GM12878 (cell line): ENCODE results near the gene DGAT2. TPM values are rescaled to one million over a fixed set of nuclear protein-coding genes. Genes with fewer than 3 reads are reported as not detected.

ENCODE experiments used
- polyA plus RNA-seq, 11 experiments: library from polyadenylated mRNA; depleted of rRNA in 4 of 11; unstranded in 6 of 11; stranded (reverse) in 5 of 11; fragments of >200 nt; fragmentation: Nextera tagmentation in 4 of 11; fragmentation: Illumina TruSeq in 1 of 11; extraction: Ambion mirVana in 4 of 11; extraction: Trizol in 1 of 11; gene quantifications; 1 replicate in 1 of 11; 2 replicates in 10 of 11; pipeline versions ENCODE4 v1.2.1 to v1.2.3, GENCODE V29; 2011 to 2016; ENCODE audit warnings: inconsistent platforms in 2 of 11, missing spikeins in 2 of 11, low read depth in 1 of 11
- small RNA-seq: library from RNA; depleted of rRNA; stranded (forward); fragments of <200 nt; gene quantifications from one replicate; pipeline ENCODE3, GENCODE V24; 2014
- total RNA-seq, 4 experiments: library from RNA; depleted of rRNA in 3 of 4; stranded (reverse); fragments of >200 nt in 3 of 4; fragmentation: Illumina TruSeq in 1 of 4; extraction: Trizol in 1 of 4; gene quantifications; 2 replicates each; pipeline versions ENCODE4 v1.2.1 to v1.2.3, GENCODE V29; 2013 to 2021

Gene DGAT2
- total and polyA plus RNA-seq, 10 of the 15 experiments (the other 5 are each of a cell fraction or from before 2014, with no cell fraction given), result 5.1 to 25.9 (median 17.6) TPM

Small RNA genes within 50 kb of the gene (small RNA-seq; reads per million reads assigned to genes)
- not detected for gene RF00019
- not detected for gene RN7SL786P

Other genes with a start within 250 kb of the DGAT2 start
- 12.3 and 13.7 TPM in 2 replicates for gene GDPD5, start 242.8 kb upstream of the DGAT2 start, total RNA-seq (2014; rRNA removed)
- 6.2 and 6.3 TPM in 2 replicates for gene GDPD5, start 242.8 kb upstream of the DGAT2 start, total RNA-seq (2014; rRNA removed; fragmentation: Illumina TruSeq; extraction: Trizol)
- 22.9 and 30.0 TPM in 2 replicates for gene GDPD5, start 242.8 kb upstream of the DGAT2 start, total RNA-seq (2021)
- 3.5 and 8.0 TPM in 2 replicates for gene GDPD5, start 242.8 kb upstream of the DGAT2 start, polyA plus RNA-seq (2011; rRNA removed)
- gene GDPD5, start 242.8 kb upstream of the DGAT2 start, polyA plus RNA-seq (2014; fragmentation: Illumina TruSeq; extraction: Trizol), result 2.5 and 7.3 TPM in 2 replicates
- gene GDPD5, start 242.8 kb upstream of the DGAT2 start, polyA plus RNA-seq (2014; fragmentation: Nextera tagmentation; extraction: Ambion mirVana), result under 1 TPM; 0.10 to 0.80 TPM
- 20.2 and 21.9 TPM in 2 replicates for gene GDPD5, start 242.8 kb upstream of the DGAT2 start, polyA plus RNA-seq (2014; rRNA removed)
- gene GDPD5, start 242.8 kb upstream of the DGAT2 start, polyA plus RNA-seq (2016; fragmentation: Nextera tagmentation; extraction: Ambion mirVana), result 1 to 10 TPM; 1.9 to 4.2 TPM
- gene SERPINH1, start 206.5 kb upstream of the DGAT2 start, total RNA-seq (2014; rRNA removed), result 11.5 and 13.6 TPM in 2 replicates
- 8.0 and 9.5 TPM in 2 replicates for gene SERPINH1, start 206.5 kb upstream of the DGAT2 start, total RNA-seq (2014; rRNA removed; fragmentation: Illumina TruSeq; extraction: Trizol)
- gene SERPINH1, start 206.5 kb upstream of the DGAT2 start, total RNA-seq (2021), result 17.9 and 18.8 TPM in 2 replicates
- 8.1 and 19.8 TPM in 2 replicates for gene SERPINH1, start 206.5 kb upstream of the DGAT2 start, polyA plus RNA-seq (2011; rRNA removed)
- 9.3 and 11.7 TPM in 2 replicates for gene SERPINH1, start 206.5 kb upstream of the DGAT2 start, polyA plus RNA-seq (2014; fragmentation: Illumina TruSeq; extraction: Trizol)
- gene SERPINH1, start 206.5 kb upstream of the DGAT2 start, polyA plus RNA-seq (2014; fragmentation: Nextera tagmentation; extraction: Ambion mirVana), result 1 to 10 TPM in 1 of 2 experiments, under 1 TPM in 1; 0.34 to 1.4 TPM
- gene SERPINH1, start 206.5 kb upstream of the DGAT2 start, polyA plus RNA-seq (2014; rRNA removed), result 15.2 and 17.2 TPM in 2 replicates
- 10 to 100 TPM; 13.8 to 18.8 TPM for gene SERPINH1, start 206.5 kb upstream of the DGAT2 start, polyA plus RNA-seq (2016; fragmentation: Nextera tagmentation; extraction: Ambion mirVana)
- 0.06 and 0.33 TPM in 2 replicates for gene MAP6, start 99.7 kb upstream of the DGAT2 start, total RNA-seq (2014; rRNA removed)
- gene MAP6, start 99.7 kb upstream of the DGAT2 start, total RNA-seq (2014; rRNA removed; fragmentation: Illumina TruSeq; extraction: Trizol), result 0.09 TPM in 2 replicates
- gene MAP6, start 99.7 kb upstream of the DGAT2 start, total RNA-seq (2021), result 0.21 TPM in 1 of 2 replicates, not detected in the other
- not detected in 2 replicates for gene MAP6, start 99.7 kb upstream of the DGAT2 start, polyA plus RNA-seq (2011; rRNA removed)
- gene MAP6, start 99.7 kb upstream of the DGAT2 start, polyA plus RNA-seq (2014; fragmentation: Illumina TruSeq; extraction: Trizol), result 0.19 and 0.32 TPM in 2 replicates
- under 1 TPM in 1 of 2 experiments, not detected in 1; 0.11 TPM for gene MAP6, start 99.7 kb upstream of the DGAT2 start, polyA plus RNA-seq (2014; fragmentation: Nextera tagmentation; extraction: Ambion mirVana)
- 0.05 and 0.14 TPM in 2 replicates for gene MAP6, start 99.7 kb upstream of the DGAT2 start, polyA plus RNA-seq (2014; rRNA removed)
- gene MAP6, start 99.7 kb upstream of the DGAT2 start, polyA plus RNA-seq (2016; fragmentation: Nextera tagmentation; extraction: Ambion mirVana), result not detected
- 0.05 and 0.28 TPM in 2 replicates for gene MOGAT2, start 50.9 kb upstream of the DGAT2 start, total RNA-seq (2014; rRNA removed)
- gene MOGAT2, start 50.9 kb upstream of the DGAT2 start, total RNA-seq (2014; rRNA removed; fragmentation: Illumina TruSeq; extraction: Trizol), result 0.18 and 0.23 TPM in 2 replicates
- 0.44 and 0.45 TPM in 2 replicates for gene MOGAT2, start 50.9 kb upstream of the DGAT2 start, total RNA-seq (2021)
- gene MOGAT2, start 50.9 kb upstream of the DGAT2 start, polyA plus RNA-seq (2011; rRNA removed), result 0.24 and 0.45 TPM in 2 replicates
- gene MOGAT2, start 50.9 kb upstream of the DGAT2 start, polyA plus RNA-seq (2014; fragmentation: Illumina TruSeq; extraction: Trizol), result 0.31 and 0.32 TPM in 2 replicates
- under 1 TPM; 0.16 to 0.21 TPM for gene MOGAT2, start 50.9 kb upstream of the DGAT2 start, polyA plus RNA-seq (2014; fragmentation: Nextera tagmentation; extraction: Ambion mirVana)
- gene MOGAT2, start 50.9 kb upstream of the DGAT2 start, polyA plus RNA-seq (2014; rRNA removed), result 0.18 and 0.22 TPM in 2 replicates
- gene MOGAT2, start 50.9 kb upstream of the DGAT2 start, polyA plus RNA-seq (2016; fragmentation: Nextera tagmentation; extraction: Ambion mirVana), result under 1 TPM in 1 of 2 experiments, not detected in 1; 0.15 TPM
- 37.0 and 39.6 TPM in 2 replicates for gene UVRAG, start 46.4 kb downstream of the DGAT2 start, total RNA-seq (2014; rRNA removed)
- gene UVRAG, start 46.4 kb downstream of the DGAT2 start, total RNA-seq (2014; rRNA removed; fragmentation: Illumina TruSeq; extraction: Trizol), result 40.7 and 41.3 TPM in 2 replicates
- gene UVRAG, start 46.4 kb downstream of the DGAT2 start, total RNA-seq (2021), result 42.9 and 43.4 TPM in 2 replicates
- 36.9 and 52.3 TPM in 2 replicates for gene UVRAG, start 46.4 kb downstream of the DGAT2 start, polyA plus RNA-seq (2011; rRNA removed)
- gene UVRAG, start 46.4 kb downstream of the DGAT2 start, polyA plus RNA-seq (2014; fragmentation: Illumina TruSeq; extraction: Trizol), result 31.8 and 35.3 TPM in 2 replicates
- 10 to 100 TPM in 1 of 2 experiments, 1 to 10 TPM in 1; 7.0 to 11.2 TPM for gene UVRAG, start 46.4 kb downstream of the DGAT2 start, polyA plus RNA-seq (2014; fragmentation: Nextera tagmentation; extraction: Ambion mirVana)
- gene UVRAG, start 46.4 kb downstream of the DGAT2 start, polyA plus RNA-seq (2014; rRNA removed), result 24.0 and 26.7 TPM in 2 replicates
- gene UVRAG, start 46.4 kb downstream of the DGAT2 start, polyA plus RNA-seq (2016; fragmentation: Nextera tagmentation; extraction: Ambion mirVana), result 10 to 100 TPM; 37.9 to 43.4 TPM